COLO668 (cell line): ENCODE measurements around the gene PERM1.
A peak's percentile ranks its signal among the peaks of the same experiment; 100 is the strongest.
"Not testable (repeated sequence)": the region's sequence is repeated elsewhere in the genome, so short reads cannot be mapped to it uniquely, and the experiment has no call there.

ENCODE experiments used
- DNase-seq: peaks from one replicate; lab custom pipeline; 2025; ENCODE audit not compliant: unreplicated experiment; lab: John Stamatoyannopoulos, UW

Gene PERM1, protein sequence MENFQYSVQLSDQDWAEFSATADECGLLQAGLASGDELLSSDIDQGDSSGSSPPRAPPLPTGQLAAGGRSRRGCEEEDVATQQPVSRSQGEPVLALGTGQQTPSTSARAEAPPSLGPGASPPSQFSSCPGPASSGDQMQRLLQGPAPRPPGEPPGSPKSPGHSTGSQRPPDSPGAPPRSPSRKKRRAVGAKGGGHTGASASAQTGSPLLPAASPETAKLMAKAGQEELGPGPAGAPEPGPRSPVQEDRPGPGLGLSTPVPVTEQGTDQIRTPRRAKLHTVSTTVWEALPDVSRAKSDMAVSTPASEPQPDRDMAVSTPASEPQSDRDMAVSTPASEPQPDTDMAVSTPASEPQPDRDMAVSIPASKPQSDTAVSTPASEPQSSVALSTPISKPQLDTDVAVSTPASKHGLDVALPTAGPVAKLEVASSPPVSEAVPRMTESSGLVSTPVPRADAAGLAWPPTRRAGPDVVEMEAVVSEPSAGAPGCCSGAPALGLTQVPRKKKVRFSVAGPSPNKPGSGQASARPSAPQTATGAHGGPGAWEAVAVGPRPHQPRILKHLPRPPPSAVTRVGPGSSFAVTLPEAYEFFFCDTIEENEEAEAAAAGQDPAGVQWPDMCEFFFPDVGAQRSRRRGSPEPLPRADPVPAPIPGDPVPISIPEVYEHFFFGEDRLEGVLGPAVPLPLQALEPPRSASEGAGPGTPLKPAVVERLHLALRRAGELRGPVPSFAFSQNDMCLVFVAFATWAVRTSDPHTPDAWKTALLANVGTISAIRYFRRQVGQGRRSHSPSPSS

DNA sequence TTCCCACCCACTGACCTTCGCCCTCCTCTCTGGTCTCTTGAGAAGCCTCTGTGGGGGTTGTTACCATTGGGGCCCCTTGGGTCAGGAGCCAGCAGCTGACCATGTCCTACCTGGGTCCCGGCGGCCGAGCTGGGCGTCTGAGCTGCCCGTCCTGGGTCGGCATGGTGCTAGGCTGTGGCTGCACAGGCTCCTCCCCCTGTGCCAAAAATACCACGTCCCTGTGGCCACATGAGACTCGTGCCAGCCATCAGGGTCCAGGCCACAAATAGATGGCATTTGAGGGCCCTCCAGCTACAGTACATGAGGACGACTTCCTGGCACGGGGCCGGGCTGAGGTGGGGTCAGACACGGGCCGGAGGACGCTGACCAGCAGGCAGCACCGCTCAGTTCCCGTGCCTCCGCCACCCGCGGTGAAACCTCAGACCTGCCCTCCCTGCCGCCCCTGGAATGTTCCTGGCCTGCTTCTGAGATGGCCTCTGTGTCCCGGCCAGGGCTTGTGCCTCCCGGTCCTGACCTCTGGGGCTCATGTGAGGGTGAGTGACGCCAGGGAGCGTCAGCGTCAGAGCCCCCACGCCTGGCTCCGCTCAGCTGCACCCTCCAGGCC lies at the start of gene PERM1:
TSS of gene PERM1 (minus strand) at position 139 of the 604 bp plus-strand sequence. CDS start 1,064 bp downstream, outside the sequence.
- no peak for DNase-seq

DNA sequence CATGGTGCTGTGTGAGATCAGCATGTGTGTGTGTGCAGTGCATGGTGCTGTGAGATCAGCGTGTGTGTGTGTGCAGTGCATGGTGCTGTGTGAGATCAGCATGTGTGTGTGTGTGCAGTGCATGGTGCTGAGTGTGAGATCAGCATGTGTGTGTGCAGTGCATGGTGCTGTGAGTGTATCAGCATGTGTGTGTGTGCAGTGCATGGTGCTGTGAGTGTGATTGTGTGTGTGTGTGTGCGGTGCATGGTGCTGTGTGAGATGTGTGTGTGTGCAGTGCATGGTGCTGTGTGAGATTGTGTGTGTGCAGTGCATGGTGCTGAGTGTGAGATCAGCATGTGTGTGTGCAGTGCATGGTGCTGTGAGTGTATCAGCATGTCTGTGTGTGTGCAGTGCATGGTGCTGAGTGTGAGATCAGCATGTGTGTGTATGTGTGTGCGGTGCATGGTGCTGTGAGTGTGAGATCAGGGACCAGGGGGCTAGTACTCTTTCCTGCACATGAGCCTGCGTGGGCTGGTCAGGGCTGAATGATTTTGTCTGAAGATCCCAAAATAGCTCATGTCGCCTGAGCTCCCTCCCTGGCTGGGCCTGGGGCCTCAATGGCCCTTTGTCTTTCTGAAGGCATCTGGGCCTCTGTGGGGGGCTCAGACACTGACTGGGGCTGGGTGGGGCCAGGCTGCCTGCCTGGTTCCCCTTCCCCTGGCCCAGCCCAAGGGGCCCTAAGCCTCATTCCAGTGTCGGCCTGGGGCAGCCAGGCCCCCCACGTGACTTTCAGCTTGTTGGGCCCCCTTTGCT lies 49.2 kb upstream of the PERM1 start:
- DNase-seq = not testable (repeated sequence)

DNA sequence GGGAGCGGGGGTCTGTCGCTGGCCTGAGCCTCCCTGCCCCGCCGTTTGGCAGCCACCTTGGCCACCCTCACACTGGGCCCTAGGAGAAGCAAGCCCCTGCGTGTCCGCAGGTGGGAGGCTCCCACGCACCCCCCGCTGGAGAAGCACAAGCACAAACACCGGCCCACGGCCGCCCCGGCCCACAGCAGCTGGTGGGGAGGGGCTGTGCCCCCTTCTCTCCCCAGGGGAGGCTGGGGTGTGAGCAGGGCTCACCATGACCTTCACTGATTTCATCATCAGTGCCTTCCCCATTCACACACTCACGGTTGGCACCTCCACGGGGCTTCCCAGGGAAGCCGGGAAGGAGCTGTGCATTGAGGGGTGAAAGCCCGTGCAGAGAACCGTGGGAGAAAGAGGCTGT lies 45.9 kb upstream of the PERM1 start:
- no peak for DNase-seq

DNA sequence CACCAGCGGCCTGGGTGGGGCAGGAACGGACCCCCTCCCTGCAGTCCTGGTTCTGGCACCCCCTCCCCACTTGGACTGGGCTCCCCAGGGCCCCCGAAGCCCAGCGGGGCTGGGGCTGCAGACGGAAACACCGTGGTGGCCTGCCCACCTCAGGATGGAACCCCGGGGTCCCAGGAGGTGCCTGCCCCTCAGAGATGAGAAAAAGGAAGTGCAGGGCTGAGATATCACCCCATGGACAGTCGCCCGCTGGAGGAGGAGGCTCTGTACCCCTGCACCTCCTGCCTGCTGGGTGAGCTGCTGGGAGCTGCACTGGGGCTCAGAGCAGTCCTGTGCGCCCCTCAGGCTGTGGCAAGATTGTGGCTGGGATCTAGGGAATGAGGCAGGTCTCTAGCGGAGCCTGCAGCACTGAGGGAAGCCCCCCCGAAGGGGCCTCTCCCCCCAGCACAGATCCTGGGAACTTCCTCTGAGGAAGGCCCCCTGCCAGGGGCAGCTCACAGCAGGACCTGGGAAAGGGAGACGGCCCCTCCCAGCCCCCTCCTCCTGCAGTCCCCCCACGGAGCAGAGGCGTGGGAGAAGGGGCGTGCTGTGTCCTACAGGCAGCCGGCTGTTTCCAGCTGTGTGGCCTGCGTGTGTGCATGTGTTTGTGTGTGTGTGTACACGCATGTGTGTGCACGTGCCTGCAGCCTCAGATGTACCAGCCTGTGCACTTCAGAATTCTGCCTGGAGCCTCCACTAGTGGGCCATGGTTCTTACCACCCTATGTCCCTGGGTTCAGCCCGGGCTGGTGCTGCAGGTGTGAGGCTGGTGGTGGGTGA lies 44.9 kb upstream of the PERM1 start:
- no peak for DNase-seq

DNA sequence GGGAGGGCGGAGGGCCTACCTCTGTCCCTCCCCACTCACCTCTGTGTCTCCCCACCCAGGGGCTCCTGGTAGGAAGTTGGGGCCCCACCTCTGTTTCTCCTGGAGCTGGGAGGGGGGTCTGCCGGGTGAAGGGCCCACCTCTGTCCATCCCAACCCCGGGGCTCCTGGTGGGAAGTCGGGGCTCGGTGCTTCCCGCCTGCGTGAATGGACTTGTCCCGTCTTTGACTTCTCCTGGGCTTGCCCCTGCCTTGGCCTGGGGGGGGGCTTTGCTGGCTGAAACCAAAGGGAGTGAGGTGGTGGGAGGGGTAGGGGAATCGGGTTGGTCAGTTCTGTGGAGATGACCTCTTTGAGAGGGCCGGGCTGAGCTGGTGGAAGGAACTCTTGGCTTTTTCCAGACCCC lies 43.8 kb upstream of the PERM1 start:
- DNase-seq = no peak

DNA sequence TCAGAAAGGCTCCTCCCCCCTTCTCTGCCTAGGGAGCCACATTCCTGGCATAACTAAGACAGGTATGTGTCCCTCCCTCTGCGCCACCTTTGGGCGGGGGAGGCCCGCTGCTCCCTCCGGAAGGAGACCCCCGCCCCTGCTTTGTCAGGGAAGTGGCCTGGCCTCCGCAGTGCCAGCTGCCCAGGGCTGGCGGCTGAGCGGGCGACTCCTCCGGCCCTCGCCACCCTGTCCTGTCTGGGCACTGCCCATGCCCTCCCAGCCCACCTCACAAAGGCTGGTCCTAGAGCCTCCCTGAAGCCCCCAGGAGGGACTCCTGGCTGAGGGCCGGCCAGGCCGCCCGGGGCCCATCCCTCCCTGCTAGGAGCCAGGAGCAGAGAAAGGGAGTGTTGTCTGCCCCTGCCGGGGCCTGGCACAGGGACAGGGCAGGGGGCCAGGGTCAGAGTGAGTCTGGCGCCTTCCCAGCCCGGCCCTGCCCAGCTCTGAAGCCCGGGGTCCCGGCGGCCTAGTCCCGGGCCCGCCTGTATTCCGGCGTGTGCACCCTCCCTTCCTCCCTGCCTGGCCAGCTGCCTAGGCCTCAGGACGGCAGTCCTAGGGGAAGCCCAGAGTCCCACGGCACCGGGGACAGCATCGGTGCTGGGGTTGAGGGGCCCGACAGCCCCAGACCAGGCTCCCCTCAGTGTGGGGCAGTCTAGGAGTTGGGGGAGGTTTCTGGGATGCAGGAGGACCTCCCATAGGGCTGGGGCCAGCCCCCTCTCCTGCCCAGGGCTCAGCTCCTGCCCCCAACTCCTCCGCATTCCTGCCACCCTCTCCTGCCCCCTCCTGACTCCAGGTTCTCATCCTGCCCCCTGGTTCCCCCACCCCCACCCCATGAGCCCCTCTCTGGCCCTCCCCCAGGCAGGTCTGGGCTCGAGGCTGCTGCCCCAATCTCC lies 43.1 kb upstream of the PERM1 start:
- no peak for DNase-seq

DNA sequence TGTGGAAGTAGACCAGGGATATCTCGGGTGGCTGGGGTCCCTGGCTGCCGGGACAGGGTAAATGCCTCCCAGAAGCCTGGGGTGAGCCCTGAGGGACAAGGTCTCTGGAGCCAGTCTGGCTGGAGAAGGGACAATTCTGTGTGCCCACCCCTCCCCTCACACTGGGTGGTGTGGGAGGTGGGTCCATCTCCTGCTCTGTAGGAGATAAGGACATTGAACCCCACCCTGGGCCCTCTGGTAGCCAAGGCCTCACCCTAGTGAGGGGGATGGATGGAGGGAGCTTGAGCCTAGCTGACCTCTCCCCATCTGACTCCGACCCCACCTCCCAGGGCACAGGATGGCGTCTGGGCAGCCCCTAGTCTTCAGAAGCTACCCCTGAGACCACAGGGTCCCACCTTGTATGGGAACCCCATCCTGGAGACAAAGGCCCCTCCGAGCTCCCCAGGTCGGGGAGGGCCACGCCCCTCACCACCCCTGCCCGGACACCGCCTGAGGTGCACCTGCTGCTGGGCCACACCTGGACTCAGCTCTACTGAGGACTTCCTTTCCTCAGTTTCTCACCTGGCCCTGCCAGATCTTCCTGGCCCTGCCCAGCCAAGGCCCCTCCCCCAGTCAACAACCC lies 42.4 kb upstream of the PERM1 start:
- DNase-seq = no peak

DNA sequence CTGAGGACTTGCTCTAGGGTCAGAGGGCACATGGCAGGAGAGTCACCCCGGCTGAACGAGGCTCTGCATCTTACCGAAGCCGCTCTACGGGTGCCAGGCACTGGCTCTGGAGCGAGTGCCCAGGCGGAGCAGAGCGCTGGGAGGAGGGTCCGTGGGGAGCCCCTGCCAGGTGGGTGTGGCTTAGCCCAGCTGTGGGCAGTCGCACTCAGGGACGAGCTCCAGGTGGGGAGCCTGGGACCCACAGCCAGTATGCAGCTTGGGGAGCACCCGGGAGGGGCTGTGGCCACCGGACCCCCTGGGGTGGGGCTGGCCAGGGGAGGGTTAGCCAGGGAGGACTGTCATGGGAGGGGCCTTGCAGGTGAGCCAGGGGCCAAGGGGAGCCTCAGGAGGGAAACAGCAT lies 41.8 kb upstream of the PERM1 start:
- DNase-seq = no peak

DNA sequence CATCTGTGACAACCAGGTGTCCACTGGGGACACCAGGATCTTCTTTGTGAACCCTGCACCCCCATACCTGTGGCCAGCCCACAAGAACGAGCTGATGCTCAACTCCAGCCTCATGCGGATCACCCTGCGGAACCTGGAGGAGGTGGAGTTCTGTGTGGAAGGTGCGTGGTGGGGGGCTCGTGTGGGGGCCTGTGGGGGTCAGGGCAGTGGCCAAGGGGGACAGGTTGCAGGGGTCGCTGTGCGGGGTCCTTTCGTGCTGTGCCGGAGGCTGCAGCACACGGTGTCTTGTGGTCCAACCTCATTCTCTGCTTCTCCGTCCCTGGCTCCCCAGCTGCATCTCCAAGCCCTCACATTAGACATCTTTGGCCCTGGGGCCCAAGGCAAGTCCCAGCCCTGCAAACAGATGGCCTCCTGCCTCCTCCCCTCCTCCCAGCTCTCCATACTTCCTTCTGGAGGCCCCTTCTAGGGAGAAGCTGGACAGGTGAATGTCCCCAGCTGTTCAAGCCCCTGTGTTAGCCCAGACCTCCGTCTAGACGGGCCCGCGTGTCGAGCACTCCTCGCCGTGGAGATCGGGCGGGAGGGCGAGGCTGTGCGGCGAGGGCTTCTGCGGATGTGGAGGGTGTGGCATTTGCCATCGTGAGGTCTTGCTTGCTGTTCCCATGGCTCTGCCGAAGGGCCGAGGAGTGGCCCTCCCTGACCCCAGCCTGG lies 40.6 kb upstream of the PERM1 start:
- DNase-seq = no peak

DNA sequence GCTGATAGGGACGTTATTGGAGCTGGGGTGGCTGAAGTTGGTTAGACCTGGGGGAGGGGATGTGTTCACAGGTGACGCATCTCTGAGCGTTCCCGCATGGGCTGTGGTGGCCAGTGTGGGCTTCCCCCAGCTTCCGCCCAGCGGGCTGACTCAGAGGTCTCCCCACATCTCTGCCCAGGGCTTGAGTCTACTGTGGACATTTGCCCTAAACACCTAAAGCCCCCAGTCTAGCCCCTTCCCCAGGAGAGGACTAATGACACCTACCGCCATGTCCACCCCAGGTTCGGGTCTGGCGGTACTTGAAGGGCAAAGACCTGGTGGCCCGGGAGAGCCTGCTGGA lies 40.0 kb upstream of the PERM1 start:
- no peak for DNase-seq

DNA sequence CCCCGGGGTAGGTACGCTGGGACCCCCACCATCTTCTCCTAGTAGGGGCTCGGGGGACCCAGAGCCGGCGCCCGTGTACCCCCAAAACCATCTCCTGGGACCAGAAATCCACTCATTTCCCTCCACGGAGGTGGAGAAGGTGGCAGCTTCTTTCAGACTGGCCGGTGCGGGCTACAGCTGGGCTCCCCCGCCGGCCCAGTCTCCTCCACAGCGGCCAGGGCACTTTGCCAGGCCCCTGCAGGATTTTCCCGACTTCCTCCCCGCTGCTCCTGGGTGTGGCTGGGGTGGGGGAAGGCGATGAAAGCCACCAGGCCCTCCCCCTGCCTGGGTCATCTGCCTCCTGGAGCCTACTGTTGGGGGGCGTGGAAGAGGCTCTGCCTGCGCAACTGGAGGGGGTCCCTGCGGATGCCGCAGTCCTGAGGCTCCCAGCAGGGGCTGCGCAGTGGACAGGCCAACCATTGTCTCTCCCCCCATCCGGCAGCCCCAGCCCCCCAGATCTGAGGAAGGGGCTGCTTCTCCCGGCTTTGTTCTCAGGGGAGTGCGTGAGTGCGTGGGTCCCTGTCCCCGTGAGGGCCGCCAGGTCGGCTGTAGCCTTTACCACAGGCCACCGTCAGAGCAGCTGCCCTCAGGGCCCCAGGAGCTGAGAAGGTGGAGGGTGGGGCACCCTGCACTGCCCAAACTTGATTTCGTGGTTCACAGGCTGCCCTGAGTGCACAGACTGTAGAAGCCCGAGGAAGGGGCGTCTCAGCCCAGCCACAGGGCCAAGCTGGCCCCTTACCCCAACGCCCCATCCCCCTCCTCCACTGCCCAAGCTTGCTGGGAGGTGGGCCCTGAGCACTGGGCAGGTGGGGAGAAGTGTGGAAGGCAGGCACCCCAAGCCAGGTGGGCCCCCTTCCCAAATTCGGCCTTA lies 39.4 kb upstream of the PERM1 start:
- DNase-seq = peak; percentile 83

DNA sequence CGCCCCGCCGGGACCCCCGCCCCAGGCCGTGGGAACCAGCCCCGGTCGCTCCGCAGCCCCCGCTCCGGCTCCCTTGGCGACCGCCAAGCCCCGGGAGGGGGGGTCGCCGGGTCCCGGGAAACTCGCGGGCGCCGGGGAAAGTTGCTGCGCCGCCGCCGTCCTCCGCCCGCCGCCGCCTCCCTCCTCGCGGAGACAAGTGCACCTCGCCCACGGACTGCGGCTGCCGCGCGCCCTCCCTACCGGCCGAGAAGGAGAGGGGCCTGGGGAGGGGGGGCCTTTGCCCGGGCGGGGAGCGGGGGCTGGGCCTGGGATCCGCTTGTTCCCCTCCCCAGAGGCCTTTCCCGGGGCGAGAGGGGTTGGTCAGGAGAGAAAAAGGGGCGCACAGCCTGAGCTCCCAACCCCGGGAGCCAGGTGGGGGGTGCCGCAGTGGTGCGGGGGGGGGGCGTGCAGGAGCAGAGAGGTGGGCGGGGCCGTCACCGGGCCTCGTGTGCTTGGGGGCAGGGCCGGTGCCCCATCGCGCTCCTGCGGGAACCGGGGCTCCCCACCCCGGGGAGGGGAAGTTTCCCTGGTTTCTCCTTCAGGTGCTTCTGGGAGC lies 38.6 kb upstream of the PERM1 start:
- DNase-seq = no peak

DNA sequence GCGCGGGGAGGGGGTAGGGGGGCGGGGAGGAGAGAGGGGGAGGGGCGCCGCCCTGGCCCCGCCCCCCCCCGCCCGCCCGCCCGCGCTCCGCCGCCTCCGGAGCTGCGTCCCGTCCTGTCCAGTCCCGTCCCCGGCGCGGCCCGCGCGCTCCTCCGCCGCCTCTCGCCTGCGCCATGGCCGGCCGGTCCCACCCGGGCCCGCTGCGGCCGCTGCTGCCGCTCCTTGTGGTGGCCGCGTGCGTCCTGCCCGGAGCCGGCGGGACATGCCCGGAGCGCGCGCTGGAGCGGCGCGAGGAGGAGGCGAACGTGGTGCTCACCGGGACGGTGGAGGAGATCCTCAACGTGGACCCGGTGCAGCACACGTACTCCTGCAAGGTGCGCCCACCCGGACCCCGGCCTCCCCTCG lies 38.1 kb upstream of the PERM1 start, which contains the start of gene AGRN:
TSS of gene AGRN (plus strand) at position 121 of the 405 bp plus-strand sequence. CDS start at position 174, 53 bp downstream.
- peak; percentile 65 for DNase-seq

DNA sequence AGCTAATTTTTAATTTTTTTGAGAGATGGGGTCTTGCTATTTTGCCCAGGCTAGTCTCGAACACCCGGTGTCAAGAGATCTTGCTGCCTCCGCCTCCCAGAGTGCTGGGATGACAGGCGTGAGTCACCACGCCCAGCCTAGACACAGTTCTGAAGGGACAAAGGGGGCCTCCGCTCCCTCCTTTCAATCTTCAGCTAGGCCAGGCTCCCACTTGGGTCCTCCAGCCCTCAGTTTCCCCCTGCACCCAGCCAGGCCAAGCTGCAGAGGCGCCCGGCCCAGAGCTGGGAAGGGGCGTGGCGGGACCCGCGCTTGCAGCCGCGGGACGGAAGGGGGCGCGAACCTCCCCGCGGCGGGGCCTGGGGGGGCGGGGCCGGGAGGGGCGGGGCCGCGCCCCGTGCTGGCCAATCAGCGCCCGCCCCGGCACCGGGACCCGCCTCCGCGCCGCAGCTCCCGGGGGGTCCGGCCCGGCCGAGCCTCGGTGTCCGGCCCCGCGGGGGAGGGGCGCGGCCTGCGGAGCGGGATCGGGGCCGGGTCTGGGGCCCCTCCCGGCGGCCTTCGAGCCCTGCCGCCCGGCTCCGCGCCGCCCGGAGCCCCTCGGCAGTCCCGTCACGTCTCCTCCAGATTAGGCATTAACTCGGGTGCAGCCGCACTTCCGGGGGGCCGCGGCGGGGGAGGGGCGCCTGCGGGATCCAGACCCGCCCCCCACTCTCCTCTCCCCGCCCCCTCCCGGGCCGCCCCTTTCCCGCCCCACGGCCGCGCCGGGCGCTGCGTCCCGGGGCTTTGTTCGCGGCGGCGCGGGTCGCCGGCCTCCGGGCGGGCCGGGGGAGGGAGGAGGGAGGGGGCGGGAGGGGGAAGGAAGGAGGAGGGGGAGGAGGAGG lies 37.5 kb upstream of the PERM1 start:
- DNase-seq = peak; percentile 92

DNA sequence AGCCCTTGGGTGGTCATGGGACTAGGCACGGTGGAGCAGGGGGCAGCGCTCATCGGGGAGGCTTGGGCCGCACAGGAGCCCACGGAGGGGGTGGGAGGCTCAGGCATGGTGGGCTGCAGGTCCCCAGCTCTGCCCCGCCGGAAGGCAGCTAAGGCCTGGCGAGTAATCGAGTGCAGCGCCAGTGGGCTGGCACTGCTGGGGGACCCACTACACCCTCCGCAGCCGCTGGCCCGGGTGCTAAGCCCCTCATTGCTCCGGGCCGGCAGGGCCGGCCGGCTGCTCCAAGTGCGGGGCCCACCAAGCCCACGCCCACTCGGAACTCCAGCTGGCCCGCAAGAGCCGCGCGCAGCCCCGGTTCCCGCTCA lies 36.4 kb upstream of the PERM1 start:
- DNase-seq = not testable (repeated sequence)
